Endothelial cell of umbilical vein (primary cell): ENCODE data around the gene TTC33. TPM values are rescaled to one million over a fixed set of nuclear protein-coding genes. Genes with fewer than 3 reads are reported as not detected.

ENCODE experiments used
- BruUV-seq: library from RNA; stranded (reverse); fragments of 400-500 nt; replicated peaks from 2 replicates; lab custom pipeline; 2021; lab: Mats Ljungman, UMichigan
- CTCF ChIA-PET: fragments of 300-600, 350-600 bp; sonication (Branson Sonifier 250); formaldehyde crosslinking; loops from one replicate; lab custom pipeline; 2021; ENCODE audit warnings: antibody characterized with exemption, inconsistent platforms; lab: Charles Lee
- POLR2A ChIA-PET: fragments of 300-600, 350-600 bp; sonication (Branson Sonifier 250); formaldehyde crosslinking; loops from one replicate; lab custom pipeline; 2021; ENCODE audit warnings: antibody characterized with exemption, inconsistent platforms; lab: Charles Lee
- DNase-seq: peaks from one replicate; pipeline ENCODE4 v3.0.0-alpha.2; 2011; ENCODE audit warnings: low read depth, low spot score
- FAIRE-seq: peaks from 2 replicates; lab custom pipeline; 2011; peaks lifted over from hg19 to GRCh38; lab: Jason Lieb, UNC
- H2AFZ ChIP-seq: 2 replicates; pipeline ENCODE4 v1.6.0; 2012; ENCODE audit warnings: low read depth, low read length, control low read depth, inconsistent platforms
- H3K27ac ChIP-seq: 2 replicates; pipeline ENCODE4 v1.5.1; 2011; ENCODE audit warnings: low read depth, mild to moderate bottlenecking, control low read depth, low read length, moderate library complexity; ENCODE audit not compliant: insufficient read depth
- H3K27me3 ChIP-seq, 2 experiments: 2 replicates each; pipeline versions ENCODE4 v1.6.0 to v1.6.1; 2011; ENCODE audit warnings: low read length in 2 of 2, mixed read lengths in 1 of 2; ENCODE audit not compliant: control insufficient read depth in 2 of 2, insufficient read depth in 2 of 2
- H3K36me3 ChIP-seq, 2 experiments: 2 replicates in 1 of 2; 3 replicates in 1 of 2; pipeline ENCODE4 v1.5.1; 2011; ENCODE audit warnings: low read length in 2 of 2, mild to moderate bottlenecking in 1 of 2, moderate library complexity in 1 of 2; ENCODE audit not compliant: control insufficient read depth in 2 of 2, insufficient read depth in 2 of 2; ENCODE audit errors: extremely low read depth in 1 of 2
- H3K4me1 ChIP-seq: 3 replicates; pipeline ENCODE4 v1.5.1; 2011; ENCODE audit warnings: mild to moderate bottlenecking, low read length; ENCODE audit not compliant: control insufficient read depth, insufficient read depth; ENCODE audit errors: extremely low read depth
- H3K4me2 ChIP-seq: 2 replicates; pipeline ENCODE4 v1.6.1; 2011; ENCODE audit warnings: low read length, control low read depth, mixed read lengths; ENCODE audit not compliant: insufficient read depth
- H3K4me3 ChIP-seq, 3 experiments: fragments of 200-600 bp in 1 of 3; sonication (generic), shearing (Covaris generic) in 1 of 3; replicated peaks in 1 of 3; 2 replicates each; pipeline ENCODE4 v1.5.1; 2011 to 2016; ENCODE audit warnings: control low read depth in 3 of 3, low read length in 3 of 3, mild to moderate bottlenecking in 2 of 3, inconsistent platforms in 1 of 3, low read depth in 1 of 3, moderate library complexity in 1 of 3; ENCODE audit not compliant: insufficient read depth in 1 of 3
- H3K79me2 ChIP-seq: 2 replicates; pipeline ENCODE4 v1.6.0; 2012; ENCODE audit warnings: low read length, inconsistent platforms; ENCODE audit not compliant: control insufficient read depth, insufficient read depth
- H3K9ac ChIP-seq: replicated peaks from 2 replicates; pipeline ENCODE3; 2011; ENCODE audit warnings: low read length, control low read depth; ENCODE audit not compliant: insufficient read depth; ENCODE audit errors: extremely low read depth
- H3K9me1 ChIP-seq: replicated peaks from 3 replicates; pipeline ENCODE4 v1.6.0; 2011; ENCODE audit warnings: mild to moderate bottlenecking, low read length; ENCODE audit not compliant: control insufficient read depth, insufficient read depth; ENCODE audit errors: extremely low read depth
- H3K9me3 ChIP-seq: replicated peaks from 2 replicates; pipeline ENCODE4 v1.5.1; 2012; ENCODE audit warnings: low read length, inconsistent platforms; ENCODE audit not compliant: control insufficient read depth, insufficient read depth
- H4K20me1 ChIP-seq: replicated peaks from 2 replicates; pipeline ENCODE3; 2011; ENCODE audit warnings: mild to moderate bottlenecking, low read length; ENCODE audit not compliant: control insufficient read depth, insufficient read depth; ENCODE audit errors: extremely low read depth
- CTCF ChIP-seq, 2 donors: IDR thresholded peaks; 1 replicate in 1 of 2; 2 replicates in 1 of 2; pipeline ENCODE4 v1.5.1; 2011; ENCODE audit warnings: low read length in 2 of 2, mild to moderate bottlenecking in 2 of 2, moderate library complexity in 2 of 2, control low read depth in 1 of 2, inconsistent platforms in 1 of 2, low read depth in 1 of 2; ENCODE audit not compliant: insufficient read depth in 1 of 2; ENCODE audit errors: extremely low read depth in 1 of 2
- EZH2 ChIP-seq: IDR thresholded peaks from 2 replicates; pipeline ENCODE4 v1.6.1; 2012; ENCODE audit warnings: borderline replicate concordance, low read depth, mild to moderate bottlenecking, moderate library complexity, low read length, inconsistent platforms; ENCODE audit not compliant: severe bottlenecking
- FOS ChIP-seq: IDR thresholded peaks from 2 replicates; pipeline ENCODE4 v1.6.1; 2011; ENCODE audit warnings: mild to moderate bottlenecking, low read length, moderate library complexity, borderline replicate concordance; ENCODE audit not compliant: insufficient read depth
- GATA2 ChIP-seq: IDR thresholded peaks from 2 replicates; pipeline ENCODE4 v1.7.0; 2011; ENCODE audit warnings: low read depth, mild to moderate bottlenecking, moderate library complexity, mixed read lengths, low read length; ENCODE audit not compliant: insufficient read length, insufficient read depth
- JUN ChIP-seq: IDR thresholded peaks from 2 replicates; pipeline ENCODE4 v1.6.1; 2011; ENCODE audit warnings: borderline replicate concordance, low read depth; ENCODE audit not compliant: insufficient read length, insufficient read depth
- MAX ChIP-seq: IDR thresholded peaks from 2 replicates; pipeline ENCODE4 v1.6.1; 2011; ENCODE audit not compliant: insufficient read depth, insufficient read length
- MYC ChIP-seq: IDR thresholded peaks from one replicate; pipeline ENCODE4 v1.6.1; 2011; ENCODE audit warnings: mild to moderate bottlenecking, low read depth, low read length
- POLR2A ChIP-seq: IDR thresholded peaks from 2 replicates; pipeline ENCODE4 v1.6.1; 2012; ENCODE audit warnings: low read depth, mild to moderate bottlenecking, control low read depth, low read length
- POLR2AphosphoS5 ChIP-seq: IDR thresholded peaks from 2 replicates; pipeline ENCODE4 v1.6.1; 2012; ENCODE audit warnings: low read depth, mild to moderate bottlenecking, control low read depth, low read length, moderate library complexity; ENCODE audit not compliant: insufficient read depth
- dilution Hi-C: fragments of 300-500 bp; cut with MboI; formaldehyde crosslinking; loops from one replicate; pipeline ENCODE4 v1.15.0; 2019; ENCODE audit warnings: low sequenced_read_pairs; ENCODE audit not compliant: extremely low pct_ligation_motif_present
- intact Hi-C: fragments of 100-400 bp; cut with micrococcal nuclease; formaldehyde crosslinking; loops from one replicate; pipeline ENCODE4 v1.10.0; 2022
- polyA plus RNA-seq, 4 experiments: library from polyadenylated mRNA; depleted of rRNA in 3 of 4; stranded (reverse) in 3 of 4; unstranded in 1 of 4; fragments of >200 nt; gene quantifications; 2 replicates each; pipeline versions ENCODE4 v1.2.1 to v1.2.3, GENCODE V29; 2011 to 2012; ENCODE audit warnings: missing spikeins in 1 of 4
- total RNA-seq: library from RNA; stranded (reverse); gene quantifications from 2 replicates; pipeline ENCODE4 v1.2.3, GENCODE V29; 2021

TTC33 gene
- total and polyA plus RNA-seq, 2 donors (not counting 3 experiments of a cell fraction or from before 2014, with no cell fraction given) = 2.2 to 11.7 TPM

GRCh38 chr5:40648150-40648549, 107.6 kb downstream of the TTC33 start:
- Histone ChIP-seq H3K9me1 (no peaks in the 10 kb centered on the region), H3K79me2 (no peaks in the 10 kb centered on the region), H3K4me2 (no peak overlapping the region), H3K27ac (no peak overlapping the region), H3K27me3 (no peaks in the 10 kb centered on the region), H3K4me1 (peaks cover 6% of the 10 kb centered on the region), H3K9ac (no peak overlapping the region), H3K36me3 (no peaks in the 10 kb centered on the region), H2AFZ (no peak overlapping the region), H4K20me1 (no peaks in the 10 kb centered on the region), H3K9me3 (no peaks in the 10 kb centered on the region), H3K4me3 (no peak overlapping the region)
- ChIA-PET CTCF (interaction anchor here (0.6 to 1.0 kb wide), 2 partner anchors 13 to 625 kb away, joined by 3 to 4 read pairs; no protein-coding TSS in a partner anchor), POLR2A (no interaction called here)
- dilution Hi-C loops = no loop called here
- FAIRE-seq (no peak), DNase-seq (no peak)
- TF ChIP-seq POLR2AphosphoS5 (no peak), POLR2A (no peak), CTCF (IDR thresholded peaks at IDR 0.05; ENCODE audit: extremely low read depth in 1 of 2, insufficient read depth in 1 of 2, low read depth in 1 of 2, low read length in 2 of 2) (no peak), MYC (no peak), EZH2 (no peak), FOS (no peak), GATA2 (no peak), JUN (no peak), MAX (no peak)
- intact Hi-C loops = no loop called here
- BruUV-seq = no TSS peak
